Measurements from ENCODE around the gene OTUD4.
"Not testable (repeated sequence)": the region's sequence is repeated elsewhere in the genome, so short reads cannot be mapped to it uniquely, and the experiment has no call there.

OTUD4 gene
- total RNA-seq: 130 to 214 (median 158) reads per million in 3 experiments

- DNase-seq: peak; percentile 97
Measured at GRCh38 chr4:145180298-145181090, at the start of gene OTUD4. Gene OTUD4 (minus strand): TSS chr4:145180589. CDS start chr4:145179973, 616 bp downstream.

GRCh38 chr4:145223228-145223627 is 42.8 kb upstream of the OTUD4 start:
- DNase-seq: not testable (repeated sequence)

GRCh38 chr4:145221529-145221928 is 41.1 kb upstream of the OTUD4 start:
- not testable (repeated sequence) for DNase-seq

GRCh38 chr4:145219090-145219489 is 38.7 kb upstream of the OTUD4 start:
- no peak for DNase-seq

GRCh38 chr4:145218251-145218650 is 37.9 kb upstream of the OTUD4 start:
- no peak for DNase-seq

GRCh38 chr4:145217349-145217748 is 37.0 kb upstream of the OTUD4 start:
- DNase-seq: no peak

DNA sequence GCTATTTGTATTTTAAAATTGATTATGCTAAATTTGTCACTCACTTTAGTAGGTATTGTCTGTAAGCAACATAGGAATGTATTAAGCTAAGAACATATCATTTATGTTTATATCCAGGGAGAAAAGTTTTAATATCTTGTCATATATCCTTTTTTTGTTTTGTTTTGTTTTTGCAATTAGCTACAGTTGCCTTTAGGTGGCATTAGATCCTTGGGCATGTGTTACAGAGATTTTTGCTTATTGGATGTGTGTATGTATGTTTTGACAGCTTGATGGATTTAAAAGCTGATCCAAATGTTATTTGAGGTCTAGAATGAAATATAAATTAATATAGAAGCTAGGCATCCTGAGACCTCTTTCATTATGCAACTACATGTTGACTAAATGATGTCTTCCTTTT is 36.1 kb upstream of the OTUD4 start:
- DNase-seq: no peak

DNA sequence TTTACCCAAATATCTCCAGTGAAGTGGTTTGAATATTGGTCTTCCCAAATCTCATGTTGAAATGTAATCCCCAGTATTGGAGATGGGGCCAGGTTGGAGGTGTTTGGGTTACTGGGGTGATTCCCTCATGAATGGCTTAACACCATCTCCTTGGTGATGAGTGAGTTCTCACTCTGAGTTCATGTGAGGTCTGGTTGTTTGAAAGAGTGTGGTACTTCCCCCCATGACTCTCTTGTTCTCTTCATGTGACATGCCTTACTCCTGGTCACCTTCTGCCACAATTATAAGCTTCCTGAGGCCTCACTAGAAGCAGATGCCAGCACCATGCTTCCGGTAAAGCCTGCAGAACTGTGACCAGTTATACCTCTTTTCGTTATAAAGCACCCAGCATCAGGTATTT is 32.9 kb upstream of the OTUD4 start:
- DNase-seq: no peak

- DNase-seq: no peak
Measured at GRCh38 chr4:145207934-145208333, 27.5 kb upstream of the OTUD4 start.

DNA sequence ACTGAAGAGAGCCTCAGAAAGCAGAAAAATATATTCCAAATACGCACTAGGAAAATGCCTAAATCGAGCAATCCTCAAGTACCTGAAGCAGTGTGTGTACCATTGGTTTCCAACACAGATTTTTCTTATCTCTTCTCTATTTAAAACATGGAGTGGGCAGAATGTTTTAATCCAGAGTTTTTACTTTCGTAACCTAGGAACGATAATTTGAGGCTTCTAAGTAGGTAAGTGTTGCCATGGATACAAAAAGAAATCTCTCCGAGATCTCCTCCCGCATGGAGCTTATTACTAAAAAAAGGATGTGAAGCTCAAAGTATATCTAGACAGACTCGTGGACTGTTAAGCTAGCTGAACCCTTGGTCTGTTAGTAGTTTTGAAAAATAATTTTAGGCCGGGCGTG is 23.0 kb upstream of the OTUD4 start:
- DNase-seq: no peak

DNA sequence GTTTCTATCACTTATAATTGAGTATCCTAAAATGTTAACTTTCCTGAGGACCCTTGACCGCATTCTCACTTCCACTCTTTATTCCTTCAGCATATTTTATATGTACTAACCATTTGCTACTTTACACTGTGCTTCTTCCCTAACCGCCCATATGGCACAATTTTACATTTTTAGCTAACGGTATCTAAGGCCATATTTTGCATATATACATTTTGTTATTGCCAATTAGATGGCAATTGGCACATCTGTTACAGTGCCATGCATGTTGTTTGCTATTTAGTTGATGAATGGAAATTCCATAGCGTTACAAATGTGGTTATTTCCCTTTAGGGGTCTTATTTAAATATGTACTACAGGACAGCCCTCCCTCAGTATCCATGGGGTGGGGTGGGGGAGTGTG is 20.0 kb upstream of the OTUD4 start:
- DNase-seq: no peak

DNA sequence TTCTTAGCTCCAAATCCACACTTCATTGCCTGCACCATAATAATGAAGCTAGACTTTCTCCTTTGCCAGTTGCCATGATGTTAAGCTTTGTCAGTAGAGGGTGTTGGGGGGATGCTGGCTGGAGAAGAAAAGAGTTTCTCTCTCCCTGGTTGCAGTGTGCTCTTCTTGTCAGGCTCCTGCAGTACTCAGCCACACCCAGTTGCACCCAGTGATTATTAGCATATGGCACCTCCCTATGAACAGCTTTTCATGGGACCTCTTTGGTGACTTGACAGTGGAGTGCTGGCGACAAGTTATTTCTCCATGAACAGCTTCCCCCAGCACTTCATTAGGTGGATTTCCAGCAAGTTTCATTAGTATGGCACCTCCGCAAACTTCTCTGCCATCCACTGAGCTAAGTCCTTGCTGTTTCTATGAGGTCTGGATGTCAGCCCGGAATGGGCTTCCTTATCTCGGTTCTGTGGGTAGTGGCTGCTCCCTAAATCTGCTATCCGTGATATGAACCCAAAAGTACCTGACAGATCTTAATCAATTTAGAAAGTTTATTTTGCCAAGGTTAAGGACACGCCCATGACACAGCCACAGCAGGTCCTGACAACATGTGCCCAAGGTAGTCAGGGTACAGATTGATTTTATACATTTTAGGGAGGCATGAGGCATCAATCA is 18.8 kb upstream of the OTUD4 start:
- DNase-seq: no peak

- no peak for DNase-seq
Measured at GRCh38 chr4:145196747-145197146, 16.4 kb upstream of the OTUD4 start.

DNA sequence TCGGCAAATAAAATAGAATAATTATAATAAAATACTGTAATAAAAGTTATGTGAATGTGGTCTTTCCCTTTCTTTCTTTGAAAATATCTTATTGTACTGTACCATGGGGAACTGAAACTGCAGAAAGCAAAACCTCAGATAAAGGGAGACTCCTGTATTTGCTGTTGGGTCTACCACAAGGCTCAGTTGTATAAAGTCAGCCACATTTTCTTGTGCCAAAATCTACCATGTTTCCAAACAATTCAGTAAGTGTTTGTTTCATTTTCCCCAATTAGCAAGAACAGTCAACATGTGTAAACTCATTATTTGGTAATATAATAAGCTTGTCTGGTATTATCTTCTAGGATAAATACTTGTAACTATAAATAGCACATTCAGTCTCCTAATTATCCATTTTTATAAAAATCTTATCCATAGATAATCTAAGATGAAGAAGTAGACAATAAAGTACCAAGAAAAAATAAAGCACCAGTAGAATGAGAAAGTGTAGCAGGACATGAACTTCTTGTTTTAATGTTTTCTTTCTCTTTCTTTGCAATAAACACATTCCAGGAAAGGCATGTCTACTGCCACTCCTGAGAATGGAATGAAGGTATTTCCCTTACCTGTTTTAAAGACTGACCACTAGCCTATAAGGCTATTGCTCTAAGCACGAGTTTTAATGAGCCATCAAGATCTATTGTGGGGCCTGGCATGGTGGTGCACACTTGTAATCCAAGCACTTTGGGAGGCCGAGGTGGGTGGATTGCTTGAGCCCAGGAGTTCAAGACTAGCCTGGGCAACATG is 15.0 kb upstream of the OTUD4 start:
- no peak for DNase-seq

DNA sequence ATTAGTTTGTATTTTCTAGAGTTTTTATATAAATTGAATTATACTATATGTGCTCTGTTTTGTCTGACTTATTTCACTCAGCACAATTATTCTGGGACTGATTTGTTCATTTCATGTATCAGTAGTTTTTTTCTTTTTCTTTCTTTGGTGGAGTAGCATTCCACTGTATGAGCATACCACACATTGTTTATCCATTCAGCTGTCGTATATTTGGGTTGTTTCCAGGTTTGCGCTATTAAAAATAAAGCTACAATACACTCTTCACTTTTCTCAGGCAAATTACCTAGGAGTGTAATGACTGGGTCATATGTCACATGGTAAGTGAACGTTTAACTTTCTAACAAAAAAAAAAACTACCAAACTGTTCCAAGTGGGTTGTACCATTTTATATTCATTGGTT is 9.6 kb upstream of the OTUD4 start:
- no peak for DNase-seq

DNA sequence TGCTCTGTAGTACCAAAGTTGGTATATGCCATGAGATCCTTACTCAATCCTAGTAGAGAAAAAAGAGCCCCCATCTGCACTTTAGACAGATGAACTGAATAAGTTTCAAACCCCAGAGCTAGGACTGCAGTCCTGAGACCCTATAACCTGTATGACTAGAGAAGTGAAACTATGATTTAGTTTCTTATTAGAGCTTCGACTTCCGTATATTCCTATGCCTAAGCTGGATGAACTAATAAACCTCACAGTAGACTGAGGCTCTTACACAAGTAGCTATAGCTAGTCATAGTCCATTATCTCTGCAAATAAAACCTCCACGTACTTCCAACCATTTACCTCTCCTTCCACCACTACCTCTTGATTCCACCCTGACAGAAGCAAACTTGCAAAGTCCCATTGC is 6.3 kb upstream of the OTUD4 start:
- no peak for DNase-seq

- no peak for DNase-seq
Measured at GRCh38 chr4:145183581-145183980, 3.2 kb upstream of the OTUD4 start.

GRCh38 chr4:145183023-145183422 is 2.6 kb upstream of the OTUD4 start:
- no peak for DNase-seq

- DNase-seq: no peak
Measured at GRCh38 chr4:145182222-145182621, 1.8 kb upstream of the OTUD4 start.

DNA sequence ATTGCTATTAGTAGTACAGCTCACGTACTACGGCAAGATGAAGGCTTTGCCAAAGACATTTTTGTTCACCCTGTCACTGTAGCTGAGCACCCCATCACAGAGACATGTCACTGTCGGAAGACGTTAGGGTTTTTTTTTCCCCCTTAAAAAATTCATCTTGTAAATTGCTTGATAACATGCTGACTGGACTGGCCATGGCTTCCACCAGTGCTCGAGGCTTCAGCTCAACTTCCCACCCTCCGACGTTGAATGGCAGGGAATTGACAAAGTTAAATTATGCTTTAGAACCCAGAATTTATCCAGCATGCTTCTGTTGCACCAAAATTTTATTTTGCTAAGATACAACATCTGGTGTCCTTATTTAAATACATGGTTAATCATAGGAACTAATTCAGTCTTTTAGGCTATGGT is 707 bp upstream of the OTUD4 start:
- DNase-seq: no peak

DNA sequence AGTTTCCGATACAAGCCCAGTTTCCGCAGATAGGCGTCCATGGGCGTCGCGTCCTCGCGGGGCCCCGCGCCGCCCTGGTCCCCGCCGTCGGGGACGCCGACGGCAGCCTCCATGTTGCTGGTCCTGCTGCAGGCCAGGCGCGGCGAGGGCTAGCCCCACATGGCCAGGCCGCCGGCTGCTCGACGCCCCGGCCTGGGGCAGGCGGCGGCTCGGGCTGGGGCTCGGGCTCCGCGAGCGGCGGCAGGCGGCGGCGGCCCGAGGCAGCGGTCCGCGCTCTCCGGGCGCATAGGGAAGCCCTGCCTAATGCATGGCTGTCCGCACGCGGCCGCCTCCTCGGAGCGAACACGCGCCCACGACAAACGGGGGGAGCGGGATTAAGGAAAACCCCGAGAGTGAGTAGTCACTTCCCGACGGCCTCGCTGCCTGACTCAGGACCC is 510 bp downstream of the OTUD4 start:
- DNase-seq: not testable (repeated sequence)

DNA sequence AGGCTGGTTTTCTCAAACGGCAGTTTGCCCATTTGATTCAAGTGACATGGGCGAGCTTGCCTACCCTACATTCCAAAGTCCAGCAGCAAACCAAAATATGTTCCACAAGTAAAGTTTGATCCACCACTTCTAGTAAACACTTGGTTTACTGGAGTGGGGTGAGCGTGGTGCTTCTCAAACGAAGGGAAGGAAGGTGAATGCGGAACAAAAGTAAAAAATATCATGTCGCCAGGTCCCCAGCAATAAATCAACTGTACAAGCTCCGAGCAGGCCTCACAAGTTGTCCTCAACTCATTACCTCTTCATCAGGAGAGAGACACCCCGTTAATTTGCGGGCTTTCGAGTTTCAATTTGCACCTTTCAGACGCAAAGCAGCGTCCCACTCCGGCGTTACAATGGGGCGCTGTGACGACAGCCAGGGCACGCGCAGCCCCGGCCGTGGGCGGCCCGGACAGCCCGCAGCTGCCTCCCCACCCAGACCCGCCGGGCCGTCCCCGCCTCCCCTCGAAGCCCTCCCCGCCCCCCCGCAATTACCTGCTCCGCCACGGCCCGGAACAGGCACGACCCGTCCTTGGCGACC is 1.0 kb downstream of the OTUD4 start:
- peak; percentile 72 for DNase-seq

GRCh38 chr4:145178740-145179280 is 1.6 kb downstream of the OTUD4 start:
- DNase-seq: peak; percentile 28

Measured in central memory CD4-positive, alpha-beta T cell (primary cell).